Stomach (tissue), 4 donors: ENCODE measurements around the gene LRMDA.

Experiments
- EP300 ChIP-seq: sonication (generic); formaldehyde crosslinking; IDR thresholded peaks from one replicate; pipeline ENCODE4 v1.6.1; 2017; ENCODE audit warnings: antibody characterized with exemption
- POLR2A ChIP-seq, 4 donors: fragments of 450-650 bp; IDR thresholded peaks; one replicate each; pipeline ENCODE4 v1.6.1; 2016; ENCODE audit warnings: antibody characterized with exemption in 4 of 4, control low read depth in 2 of 4, mild to moderate bottlenecking in 1 of 4, moderate library complexity in 1 of 4
- POLR2AphosphoS5 ChIP-seq, 3 donors: sonication (generic); formaldehyde crosslinking; IDR thresholded peaks; one replicate each; pipeline ENCODE4 v1.6.1; 2016; ENCODE audit warnings: antibody characterized with exemption in 3 of 3
- TF ChIP-seq, protein P1 (sequence below), 7 experiments: fragments of 450-650 bp in 4 of 7; fragments of 200-600 bp in 3 of 7; sonication (generic) in 3 of 7; IDR thresholded peaks; one replicate each; pipeline ENCODE4 v1.5.1; 2016 to 2019; ENCODE audit warnings: antibody characterized with exemption in 7 of 7, control low read depth in 2 of 7, mild to moderate bottlenecking in 1 of 7

DNA sequence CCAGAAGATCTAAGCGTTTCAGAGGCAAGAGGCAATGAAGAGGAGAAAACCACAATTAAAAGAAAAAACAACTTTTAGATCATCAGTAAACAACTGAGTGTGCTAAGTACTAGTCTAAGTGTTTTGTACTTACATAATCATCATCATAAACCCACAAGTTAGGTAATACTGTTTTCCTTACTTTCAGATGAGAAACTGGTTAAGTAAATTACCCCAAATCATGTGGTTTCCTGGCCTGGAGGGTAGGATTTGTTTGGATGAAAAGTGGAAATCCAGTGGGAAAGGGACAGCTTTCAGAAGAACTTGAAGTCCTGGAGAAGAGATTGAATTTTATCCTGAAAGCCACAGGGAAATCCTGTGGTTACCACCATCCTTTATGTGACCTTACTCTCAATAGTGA, 463.3 kb downstream of the LRMDA start:
- TF ChIP-seq POLR2AphosphoS5 (IDR thresholded peaks at IDR 0.05) (no peak), EP300 (no peak), POLR2A (IDR thresholded peaks at IDR 0.05) (no peak)
- TF ChIP-seq, protein P1, sequence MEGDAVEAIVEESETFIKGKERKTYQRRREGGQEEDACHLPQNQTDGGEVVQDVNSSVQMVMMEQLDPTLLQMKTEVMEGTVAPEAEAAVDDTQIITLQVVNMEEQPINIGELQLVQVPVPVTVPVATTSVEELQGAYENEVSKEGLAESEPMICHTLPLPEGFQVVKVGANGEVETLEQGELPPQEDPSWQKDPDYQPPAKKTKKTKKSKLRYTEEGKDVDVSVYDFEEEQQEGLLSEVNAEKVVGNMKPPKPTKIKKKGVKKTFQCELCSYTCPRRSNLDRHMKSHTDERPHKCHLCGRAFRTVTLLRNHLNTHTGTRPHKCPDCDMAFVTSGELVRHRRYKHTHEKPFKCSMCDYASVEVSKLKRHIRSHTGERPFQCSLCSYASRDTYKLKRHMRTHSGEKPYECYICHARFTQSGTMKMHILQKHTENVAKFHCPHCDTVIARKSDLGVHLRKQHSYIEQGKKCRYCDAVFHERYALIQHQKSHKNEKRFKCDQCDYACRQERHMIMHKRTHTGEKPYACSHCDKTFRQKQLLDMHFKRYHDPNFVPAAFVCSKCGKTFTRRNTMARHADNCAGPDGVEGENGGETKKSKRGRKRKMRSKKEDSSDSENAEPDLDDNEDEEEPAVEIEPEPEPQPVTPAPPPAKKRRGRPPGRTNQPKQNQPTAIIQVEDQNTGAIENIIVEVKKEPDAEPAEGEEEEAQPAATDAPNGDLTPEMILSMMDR (IDR thresholded peaks at IDR 0.05): no peak
